GM19452 (cell line): ENCODE data around the gene P3R3URF.

Experiments used
- ATAC-seq: cut with Tn5 transposase; IDR thresholded peaks from one replicate; pipeline ENCODE4 v1.9.1; 2021; ENCODE audit not compliant: unreplicated experiment

Gene P3R3URF

GRCh38 chr1:46174448-46175231 lies 1.6 kb downstream of the P3R3URF start, which contains the start of gene TSPAN1:
TSPAN1 (plus strand) TSS chr1:46175087; CDS start chr1:46181108, 6,021 bp downstream.
- ATAC-seq, result no peak

DNA sequence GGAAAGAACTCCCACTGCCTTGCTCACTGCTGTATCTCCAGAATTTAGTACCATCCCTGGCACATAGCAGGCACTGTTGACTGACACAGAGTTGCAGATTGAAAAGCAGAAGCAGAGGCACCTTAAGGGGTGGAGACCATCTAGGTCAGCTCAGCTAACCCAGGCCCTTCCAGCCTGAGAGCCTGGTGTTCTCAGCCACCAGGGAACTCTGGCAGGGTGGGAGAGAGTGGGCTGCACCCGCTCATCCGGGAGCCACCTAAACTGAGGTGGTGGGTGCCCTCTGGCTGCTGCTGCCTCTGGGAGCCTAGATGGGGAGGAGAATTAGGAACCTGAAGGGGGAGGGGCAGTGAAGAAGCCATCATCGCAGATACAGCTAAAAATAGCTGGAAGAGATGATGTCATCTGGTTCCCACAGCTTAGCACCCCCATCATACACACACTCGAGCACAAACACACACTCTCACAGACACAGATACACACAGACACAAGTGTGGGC lies 2.9 kb downstream of the P3R3URF start:
- no peak for ATAC-seq

GRCh38 chr1:46172321-46172720 lies 4.0 kb downstream of the P3R3URF start:
- no peak for ATAC-seq

DNA sequence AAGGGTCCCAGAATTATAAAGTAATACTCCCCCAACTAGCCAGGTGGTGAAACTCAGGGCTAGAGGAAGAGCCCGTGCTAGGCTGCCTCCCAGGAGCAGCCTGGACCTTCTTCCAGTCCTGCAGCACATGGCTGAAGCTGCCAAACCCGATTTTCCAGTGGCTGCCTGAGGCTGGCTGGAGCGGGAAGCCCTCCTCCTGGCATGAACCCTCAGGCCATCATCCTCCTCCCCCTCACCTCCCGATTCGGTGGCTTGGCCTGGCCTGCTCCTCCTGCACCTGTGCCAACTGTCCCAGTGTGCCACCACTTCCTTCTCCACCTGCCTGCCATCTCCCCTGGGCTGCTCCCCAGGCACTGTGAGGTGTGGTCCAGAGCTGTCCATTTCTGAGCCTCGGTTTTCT lies 4.4 kb downstream of the P3R3URF start:
- no peak for ATAC-seq

DNA sequence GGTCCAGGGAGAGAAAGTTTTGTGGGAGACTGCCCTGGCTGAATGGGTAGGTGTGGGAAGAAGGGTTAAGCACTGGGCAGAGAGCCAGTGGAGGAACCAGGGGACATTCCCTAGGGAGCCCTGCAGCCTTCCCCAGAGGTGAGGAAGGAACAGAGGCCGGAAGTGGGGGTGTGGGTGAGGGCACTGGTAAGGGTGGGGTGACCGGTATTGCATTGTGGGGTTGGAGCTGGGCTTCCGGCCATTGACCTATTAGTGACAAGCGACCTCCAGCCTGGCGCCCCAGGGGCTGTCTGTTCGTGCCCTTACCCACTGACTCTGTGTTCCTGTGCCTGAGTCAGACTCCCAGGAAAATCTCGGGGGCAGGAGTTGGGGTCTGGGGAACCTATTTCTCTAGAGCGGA lies 4.9 kb downstream of the P3R3URF start:
- no peak for ATAC-seq

GRCh38 chr1:46169811-46170454 lies 6.4 kb downstream of the P3R3URF start:
- no peak for ATAC-seq

GRCh38 chr1:46168477-46168876 lies 7.8 kb downstream of the P3R3URF start:
- no peak for ATAC-seq

DNA sequence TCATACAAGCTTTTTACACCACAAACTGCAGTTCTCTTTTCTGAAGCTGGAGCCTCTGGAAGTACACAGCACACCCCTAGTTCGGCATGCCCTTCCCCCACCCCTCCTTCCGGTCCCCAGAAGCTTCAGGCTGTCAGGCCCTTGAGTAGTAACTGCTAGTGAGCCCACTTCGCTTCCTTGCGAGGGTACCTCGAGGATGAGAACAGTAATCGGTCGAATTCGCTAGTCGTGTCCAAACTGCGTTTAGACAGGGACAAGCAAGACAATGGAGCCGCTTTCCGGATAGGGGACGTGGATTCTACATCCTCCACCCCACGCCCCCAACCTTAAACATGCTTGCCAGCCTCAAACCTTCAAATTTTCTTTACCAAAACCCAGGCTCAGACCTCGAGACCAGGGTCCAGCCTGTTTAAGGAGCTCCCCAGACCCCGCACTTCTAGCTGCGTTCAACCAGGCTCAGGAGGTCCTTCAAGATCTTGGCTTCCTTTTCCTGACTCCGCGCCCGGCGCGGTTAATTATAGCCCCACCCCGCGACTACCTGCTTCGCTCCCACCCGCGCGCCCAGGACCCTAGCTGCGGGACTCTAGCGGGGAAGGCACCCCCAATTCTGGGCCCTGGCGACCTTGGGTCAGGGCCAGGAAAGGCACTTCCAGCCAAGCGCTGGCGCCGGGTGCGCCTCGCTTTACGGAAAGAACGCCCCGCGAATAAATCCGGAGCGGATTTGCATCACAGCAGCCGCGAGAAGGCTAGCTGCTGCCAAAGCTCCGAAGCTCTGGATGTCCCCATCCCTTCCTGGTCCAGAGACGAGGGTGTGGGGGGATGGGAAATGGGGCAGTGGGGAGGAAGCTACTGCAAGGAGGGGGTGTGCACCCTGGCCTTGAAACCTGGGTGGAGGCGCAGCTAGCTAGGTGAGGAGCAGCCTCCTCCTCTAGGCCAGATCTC lies 9.5 kb downstream of the P3R3URF start:
- peak; percentile 55 for ATAC-seq

- ATAC-seq, result no peak
Observed at GRCh38 chr1:46160212-46160611, 16.1 kb downstream of the P3R3URF start.

DNA sequence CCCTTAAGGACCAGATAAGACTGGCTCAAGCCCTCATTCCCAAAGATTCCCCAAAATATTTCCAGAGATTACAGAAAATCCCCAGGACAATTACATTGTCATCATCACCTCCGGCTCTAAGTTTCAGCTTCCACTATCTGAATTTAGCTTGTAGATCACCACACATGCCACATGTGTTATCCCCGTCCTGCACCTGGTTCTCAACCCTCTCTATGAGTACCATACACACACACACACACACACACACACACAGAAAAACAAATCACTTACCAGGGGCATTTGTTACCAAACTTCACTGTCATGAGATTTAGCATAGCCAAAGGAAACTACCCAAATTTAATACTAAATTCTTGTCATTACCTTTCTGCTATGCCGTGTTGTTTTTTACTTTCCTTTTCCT lies 16.8 kb downstream of the P3R3URF start:
- no peak for ATAC-seq

- ATAC-seq, result peak; percentile 75
Observed at GRCh38 chr1:46158312-46159281, 17.7 kb downstream of the P3R3URF start.

GRCh38 chr1:46157916-46158311 lies 18.4 kb downstream of the P3R3URF start:
- ATAC-seq, result no peak

DNA sequence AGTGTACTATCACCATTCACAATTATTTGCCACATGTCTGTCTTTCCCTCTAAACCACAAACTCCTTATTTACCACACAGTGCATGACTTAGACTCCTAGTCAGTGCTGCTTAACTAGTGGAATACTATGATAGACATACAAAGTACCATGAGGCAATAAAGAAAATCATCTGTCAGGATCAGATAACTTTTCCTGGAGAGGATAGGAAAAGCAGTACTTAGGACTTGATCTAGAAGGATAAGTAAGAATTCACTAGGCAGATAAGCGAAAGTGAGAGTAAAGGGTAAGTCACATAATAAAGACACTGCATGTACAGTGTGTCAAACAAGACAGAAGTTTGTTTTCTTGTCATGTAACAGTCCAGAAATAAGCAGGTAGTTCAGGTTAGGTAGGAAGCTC lies 22.6 kb downstream of the P3R3URF start:
- ATAC-seq, result no peak

GRCh38 chr1:46153228-46153627 lies 23.1 kb downstream of the P3R3URF start:
- no peak for ATAC-seq

DNA sequence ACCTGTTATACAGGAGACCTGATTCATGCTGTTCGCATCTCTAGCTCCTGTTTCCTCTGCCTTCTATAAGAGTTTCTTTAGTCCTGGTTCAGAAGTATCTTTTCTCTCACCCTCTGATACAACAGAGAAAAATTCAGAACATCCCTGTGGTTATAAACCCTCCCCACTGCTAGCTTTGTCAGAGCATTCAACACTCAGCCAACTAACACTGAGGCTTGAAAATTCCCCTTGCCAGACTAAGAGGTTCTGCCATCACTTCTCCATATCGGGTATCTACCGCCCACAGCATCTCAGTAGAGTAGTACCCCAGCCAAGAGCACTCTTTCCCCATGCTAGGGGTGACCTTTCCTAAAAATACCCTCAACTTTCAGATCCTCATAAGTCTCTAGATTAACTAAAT lies 24.3 kb downstream of the P3R3URF start:
- no peak for ATAC-seq

GRCh38 chr1:46150085-46150484 lies 26.2 kb downstream of the P3R3URF start:
- no peak for ATAC-seq

GRCh38 chr1:46148318-46148717 lies 28.0 kb downstream of the P3R3URF start:
- no peak for ATAC-seq

GRCh38 chr1:46137916-46138315 lies 38.4 kb downstream of the P3R3URF start:
- no peak for ATAC-seq

DNA sequence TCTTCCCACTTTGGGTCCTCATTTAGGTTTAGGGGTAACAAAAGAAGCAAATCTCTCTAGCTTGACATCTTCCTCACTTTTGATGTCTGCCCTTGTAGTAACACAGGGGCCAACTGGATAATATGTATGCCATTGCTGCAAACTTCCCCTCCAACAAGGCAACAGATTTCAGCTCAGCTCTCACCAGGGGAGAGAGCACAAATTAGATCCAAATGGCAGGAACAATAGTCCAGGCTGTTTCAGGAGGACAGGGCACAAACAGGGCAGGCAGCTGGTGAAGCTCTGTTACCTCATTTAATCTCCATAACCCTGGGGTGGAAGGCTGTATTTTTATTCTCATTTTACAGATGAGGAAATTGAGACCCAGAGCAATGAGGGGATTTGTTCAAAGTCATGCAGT lies 39.6 kb downstream of the P3R3URF start:
- ATAC-seq, result no peak

DNA sequence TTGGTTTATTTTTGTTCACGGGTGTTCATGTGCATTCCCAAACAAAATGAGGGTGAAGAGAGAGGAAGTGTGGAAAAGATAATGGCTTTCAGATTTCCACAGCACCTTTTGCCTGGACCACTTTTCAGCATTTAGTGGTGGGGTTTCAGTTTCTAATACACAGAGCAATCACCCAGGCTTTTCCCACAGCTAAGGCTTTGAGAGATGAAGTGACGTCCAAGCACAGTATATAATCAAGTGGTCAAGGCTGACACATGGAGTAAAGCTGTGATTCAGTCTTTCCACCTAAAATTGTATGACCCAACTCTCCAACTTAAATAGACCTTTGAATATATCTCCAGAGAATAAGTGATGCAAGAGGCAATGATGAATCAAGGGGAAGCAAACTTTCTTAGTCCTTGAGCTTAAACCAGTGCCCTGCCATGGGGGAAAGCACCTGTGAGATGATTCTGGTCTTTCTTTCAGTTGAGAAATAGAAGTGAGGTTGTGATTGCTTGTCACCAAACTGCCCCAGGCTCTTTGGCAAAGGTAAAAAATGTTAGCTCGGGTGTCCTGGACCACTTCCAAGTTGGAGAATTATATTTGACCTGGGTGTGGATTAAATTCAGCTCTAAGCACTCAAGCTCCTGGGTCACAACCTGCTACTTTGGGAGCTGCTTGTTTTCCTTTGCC lies 41.5 kb downstream of the P3R3URF start:
- ATAC-seq, result no peak
